GM19397 (cell line): ENCODE data around the gene GSTP1.
A peak's percentile ranks its signal among the peaks of the same experiment; 100 is the strongest.
"Not testable (repeated sequence)": the region's sequence is repeated elsewhere in the genome, so short reads cannot be mapped to it uniquely, and the experiment has no call there.

Experiments used
- ATAC-seq: cut with Tn5 transposase; IDR thresholded peaks from one replicate; pipeline ENCODE4 v1.9.1; 2021; ENCODE audit warnings: mild to moderate bottlenecking, moderate library complexity; ENCODE audit not compliant: unreplicated experiment

Gene GSTP1

DNA sequence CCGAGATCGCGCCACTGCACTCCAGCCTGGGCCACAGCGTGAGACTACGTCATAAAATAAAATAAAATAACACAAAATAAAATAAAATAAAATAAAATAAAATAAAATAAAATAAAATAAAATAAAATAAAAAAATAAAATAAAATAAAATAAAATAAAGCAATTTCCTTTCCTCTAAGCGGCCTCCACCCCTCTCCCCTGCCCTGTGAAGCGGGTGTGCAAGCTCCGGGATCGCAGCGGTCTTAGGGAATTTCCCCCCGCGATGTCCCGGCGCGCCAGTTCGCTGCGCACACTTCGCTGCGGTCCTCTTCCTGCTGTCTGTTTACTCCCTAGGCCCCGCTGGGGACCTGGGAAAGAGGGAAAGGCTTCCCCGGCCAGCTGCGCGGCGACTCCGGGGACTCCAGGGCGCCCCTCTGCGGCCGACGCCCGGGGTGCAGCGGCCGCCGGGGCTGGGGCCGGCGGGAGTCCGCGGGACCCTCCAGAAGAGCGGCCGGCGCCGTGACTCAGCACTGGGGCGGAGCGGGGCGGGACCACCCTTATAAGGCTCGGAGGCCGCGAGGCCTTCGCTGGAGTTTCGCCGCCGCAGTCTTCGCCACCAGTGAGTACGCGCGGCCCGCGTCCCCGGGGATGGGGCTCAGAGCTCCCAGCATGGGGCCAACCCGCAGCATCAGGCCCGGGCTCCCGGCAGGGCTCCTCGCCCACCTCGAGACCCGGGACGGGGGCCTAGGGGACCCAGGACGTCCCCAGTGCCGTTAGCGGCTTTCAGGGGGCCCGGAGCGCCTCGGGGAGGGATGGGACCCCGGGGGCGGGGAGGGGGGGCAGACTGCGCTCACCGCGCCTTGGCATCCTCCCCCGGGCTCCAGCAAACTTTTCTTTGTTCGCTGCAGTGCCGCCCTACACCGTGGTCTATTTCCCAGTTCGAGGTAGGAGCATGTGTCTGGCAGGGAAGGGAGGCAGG, at the start of gene GSTP1:
GSTP1 (plus strand) TSS at position 566 of the 958 bp plus-strand sequence; CDS start at position 598, 32 bp downstream.
- peak; percentile 69 for ATAC-seq

DNA sequence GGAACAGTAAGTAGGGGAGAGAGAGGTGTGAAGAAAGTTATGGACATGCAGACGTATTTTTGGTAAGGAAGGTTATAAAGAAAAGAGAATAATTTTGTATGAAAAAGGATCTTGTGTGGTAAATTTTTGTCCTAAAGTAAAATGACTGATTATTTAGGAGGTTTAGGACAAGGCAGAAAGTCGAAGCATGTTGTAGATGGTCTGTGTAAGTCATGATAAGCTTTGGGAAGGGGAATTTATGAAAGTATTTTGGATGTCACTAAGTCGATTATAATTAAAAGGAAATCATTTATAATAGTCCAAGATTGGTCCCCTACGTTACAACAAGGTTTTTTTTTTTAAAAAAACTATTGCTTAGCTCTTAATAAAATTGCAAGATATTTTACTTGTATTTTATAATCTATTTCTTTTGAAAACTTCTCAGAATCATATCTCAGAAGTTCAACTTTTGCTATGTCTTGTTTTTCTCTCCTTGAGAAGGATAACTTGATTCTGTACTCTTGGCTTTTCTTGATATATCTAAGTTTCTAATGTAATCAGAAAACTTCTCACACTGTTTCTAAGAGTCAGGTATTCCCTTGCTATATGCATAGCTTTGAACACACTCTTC, 49.4 kb upstream of the GSTP1 start:
- ATAC-seq, result no peak

- no peak for ATAC-seq
Observed at GRCh38 chr11:67535561-67535960, 48.1 kb upstream of the GSTP1 start.

DNA sequence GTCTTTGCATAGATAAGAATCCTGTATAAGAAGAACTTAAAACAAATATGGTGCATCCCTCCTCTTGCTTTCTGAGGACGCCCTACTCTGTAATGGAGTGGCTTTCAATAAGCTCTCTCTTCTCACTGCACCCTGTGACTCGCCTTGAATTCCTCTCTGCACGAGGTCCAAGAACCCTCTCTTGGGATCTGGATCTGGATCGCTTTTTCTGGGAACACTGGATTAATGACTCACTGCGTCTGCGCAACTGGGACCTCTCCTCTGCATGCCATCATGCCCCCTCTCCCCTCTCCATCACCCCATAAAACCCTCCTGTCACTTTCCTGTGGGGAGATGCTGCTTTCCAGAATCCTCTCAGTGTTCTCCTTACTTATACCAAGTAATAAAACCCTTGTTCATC, 45.3 kb upstream of the GSTP1 start:
- ATAC-seq, result no peak

- no peak for ATAC-seq
Observed at GRCh38 chr11:67538823-67539505, 44.6 kb upstream of the GSTP1 start.

DNA sequence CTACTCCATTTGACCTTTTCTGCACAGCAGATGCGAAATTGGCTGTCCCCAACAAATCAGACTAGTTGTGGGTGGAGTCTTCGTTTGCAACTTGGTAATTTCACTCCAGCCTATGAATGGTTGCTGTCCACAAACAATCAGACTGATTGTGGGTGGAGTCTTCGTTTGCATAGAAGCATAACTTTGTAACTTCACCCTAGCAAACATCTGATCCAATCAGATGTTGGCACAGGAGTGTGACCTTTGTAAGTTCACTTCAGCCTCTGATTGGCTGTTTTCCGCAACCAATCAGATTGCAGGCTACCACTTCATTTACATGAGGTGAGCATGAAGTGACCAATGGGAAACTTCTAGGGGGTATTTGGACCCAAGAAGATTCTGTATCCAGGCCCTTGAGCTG, 44.1 kb upstream of the GSTP1 start:
- ATAC-seq, result no peak

DNA sequence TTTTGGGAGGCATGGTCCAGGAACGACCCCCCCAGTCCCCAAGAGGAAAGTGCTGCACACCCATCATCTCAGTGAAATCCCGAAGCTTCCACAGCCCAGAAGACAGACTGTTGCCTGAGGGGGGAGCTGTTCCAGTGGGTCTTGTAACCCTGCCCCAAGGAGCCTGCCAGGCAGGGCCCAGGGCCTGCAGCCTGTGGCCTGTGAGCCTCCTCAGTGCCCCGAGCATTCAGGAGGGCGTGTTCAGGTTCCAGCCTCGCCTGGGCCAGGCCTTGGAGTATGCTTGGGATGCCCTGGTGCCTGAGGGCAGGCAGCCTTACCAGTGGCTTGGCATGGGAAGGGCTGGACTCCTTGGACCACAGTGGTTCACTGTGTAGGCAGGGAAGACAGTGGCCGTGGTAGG, 42.4 kb upstream of the GSTP1 start:
- no peak for ATAC-seq

- ATAC-seq, result no peak
Observed at GRCh38 chr11:67542169-67542568, 41.4 kb upstream of the GSTP1 start.

DNA sequence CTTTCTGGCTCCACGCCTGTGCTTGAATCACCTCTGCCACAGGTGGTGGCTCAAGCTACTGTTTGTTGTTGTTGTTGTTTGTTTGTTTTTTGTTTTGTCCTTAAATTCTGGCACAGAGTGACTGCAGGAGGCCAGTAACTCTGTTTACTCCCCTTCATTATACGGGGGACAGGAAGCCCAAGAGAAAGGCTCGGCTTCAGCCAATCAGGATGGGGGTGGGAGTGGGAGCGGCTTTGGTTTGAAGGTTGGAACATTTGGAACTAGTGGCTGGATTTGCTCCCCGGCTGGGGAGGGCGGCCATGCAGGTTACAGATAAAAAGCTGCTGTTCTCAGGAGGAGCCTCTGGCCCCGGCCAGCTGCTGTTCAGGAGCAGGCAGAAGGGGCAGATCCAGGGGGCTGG, 40.6 kb upstream of the GSTP1 start:
- no peak for ATAC-seq

DNA sequence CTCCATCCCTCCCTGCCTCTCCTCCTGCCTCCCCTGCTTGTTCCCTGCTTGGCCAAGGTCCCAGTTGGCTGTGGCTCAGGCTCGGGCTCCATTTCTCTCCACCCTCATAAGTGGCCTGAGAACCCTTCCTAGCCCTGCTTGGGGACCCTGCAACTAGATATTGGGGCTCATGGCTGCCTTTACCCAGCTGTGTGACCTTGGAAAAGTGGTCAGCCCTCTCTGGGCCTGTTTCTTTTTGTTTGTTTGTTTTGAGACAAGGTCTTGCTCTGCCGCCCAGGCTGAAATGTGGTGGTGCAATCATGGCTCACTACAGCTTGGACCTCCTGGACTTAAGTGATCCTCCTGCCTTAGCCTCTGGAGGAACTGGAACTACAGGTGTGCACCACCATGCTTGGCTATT, 40.0 kb upstream of the GSTP1 start:
- ATAC-seq, result no peak

DNA sequence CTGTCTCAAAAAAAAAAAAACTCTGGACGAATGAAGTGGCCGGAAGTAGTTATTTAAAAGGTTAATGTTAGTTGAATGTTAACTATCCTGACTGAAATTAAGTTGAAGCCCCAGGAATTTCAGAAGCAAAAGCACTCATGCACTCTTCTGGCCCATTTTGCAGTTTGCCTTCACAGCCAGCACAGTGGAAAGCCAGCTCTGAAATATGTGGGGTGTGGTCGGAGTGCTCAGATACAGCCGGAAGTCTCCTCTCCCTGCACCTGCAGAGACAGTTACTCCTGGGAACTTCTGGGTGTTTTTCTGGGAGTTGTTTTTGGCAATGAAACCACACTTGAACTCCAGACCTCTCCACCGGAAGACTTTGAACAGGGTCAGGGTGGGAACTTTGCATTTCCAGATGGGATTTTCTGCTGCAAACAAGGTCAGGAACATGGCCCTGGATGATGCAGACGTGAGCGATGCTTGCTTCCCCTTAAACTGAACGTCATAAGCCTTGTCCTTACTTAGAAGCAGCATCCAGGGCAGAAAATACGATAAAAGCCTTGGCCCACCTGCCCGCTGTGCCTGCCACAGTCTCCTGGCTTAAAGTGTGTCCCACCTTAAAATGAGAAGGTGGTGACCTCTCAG, 38.9 kb upstream of the GSTP1 start:
- ATAC-seq, result no peak

GRCh38 chr11:67545280-67545679, 38.3 kb upstream of the GSTP1 start:
- ATAC-seq, result no peak

- not testable (repeated sequence) for ATAC-seq
Observed at GRCh38 chr11:67548112-67548511, 35.5 kb upstream of the GSTP1 start.

DNA sequence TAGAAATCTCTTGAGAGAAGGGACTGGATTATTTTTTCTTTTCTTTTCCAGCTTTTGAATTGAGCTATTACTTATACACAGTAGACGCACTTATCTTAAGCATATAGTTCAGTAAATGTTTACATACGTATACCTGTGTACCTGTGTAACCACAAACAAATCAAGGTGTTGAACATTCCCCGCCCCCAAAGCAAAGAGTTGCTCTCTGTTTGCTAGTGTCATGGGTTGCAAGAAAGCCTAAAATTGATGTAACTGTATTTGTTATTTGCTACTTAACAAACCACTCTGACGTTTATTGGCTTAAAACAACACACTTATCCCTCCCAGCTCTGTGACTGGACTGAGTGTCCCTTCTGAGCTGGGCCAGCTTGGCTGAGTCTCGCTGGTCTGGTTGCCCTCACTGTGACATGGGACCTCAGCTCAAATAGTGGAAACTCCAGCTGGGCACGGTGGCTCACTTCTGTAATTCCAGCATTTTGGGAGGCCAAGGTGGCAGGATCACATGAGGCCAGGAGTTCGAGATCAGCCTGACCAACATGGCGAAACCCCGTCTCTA, 35.0 kb upstream of the GSTP1 start:
- ATAC-seq, result no peak

DNA sequence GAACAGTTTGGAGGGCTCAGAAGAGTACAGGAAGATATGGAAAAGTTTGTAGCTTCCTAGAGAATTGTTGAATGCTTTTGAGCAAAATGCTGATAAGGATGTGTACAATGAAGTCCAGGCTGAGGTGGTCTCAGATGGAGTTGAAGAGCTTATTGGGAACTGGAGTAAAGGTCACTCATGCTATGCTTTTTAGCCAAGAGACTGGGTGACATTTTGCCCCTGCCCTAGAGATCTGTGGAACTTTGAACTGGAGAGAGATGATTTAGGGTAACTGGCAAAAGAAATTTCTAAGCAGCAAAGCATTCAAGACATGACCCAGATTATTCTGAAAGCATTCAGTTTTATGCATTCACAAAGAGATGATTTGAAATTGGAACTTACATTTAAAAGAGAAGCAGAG, 32.5 kb upstream of the GSTP1 start:
- ATAC-seq, result no peak

- ATAC-seq, result not testable (repeated sequence)
Observed at GRCh38 chr11:67551697-67552096, 31.9 kb upstream of the GSTP1 start.

- ATAC-seq, result no peak
Observed at GRCh38 chr11:67556244-67556643, 27.4 kb upstream of the GSTP1 start.

GRCh38 chr11:67558084-67558772, 25.4 kb upstream of the GSTP1 start:
- ATAC-seq, result no peak

- ATAC-seq, result no peak
Observed at GRCh38 chr11:67561971-67562619, 21.5 kb upstream of the GSTP1 start.
